CD14-positive monocyte (primary cell): ENCODE data around the gene CCDC68. TPM values are rescaled to one million over a fixed set of nuclear protein-coding genes. Genes with fewer than 3 reads are reported as not detected.

Experiments used
- DNase-seq, 3 donors: peaks; one replicate each; pipeline ENCODE4 v3.0.0-alpha.2; 2011 to 2022
- H2AFZ ChIP-seq: 2 replicates; pipeline ENCODE4 v1.6.0; 2012; ENCODE audit warnings: mild to moderate bottlenecking, low read depth, low read length, inconsistent platforms; ENCODE audit not compliant: insufficient read depth, poor library complexity, severe bottlenecking
- H3K27ac ChIP-seq, 2 donors: 1 replicate in 1 of 2; 2 replicates in 1 of 2; pipeline ENCODE4 v1.5.1; 2012 to 2013; ENCODE audit warnings: low read length in 2 of 2, control low read depth in 1 of 2, inconsistent platforms in 1 of 2, low read depth in 1 of 2, mild to moderate bottlenecking in 1 of 2
- H3K27me3 ChIP-seq, 2 donors: one replicate each; pipeline versions ENCODE4 v1.6.0 to v1.6.1; 2011 to 2013; ENCODE audit warnings: low read length in 2 of 2; ENCODE audit not compliant: control insufficient read depth in 2 of 2, insufficient read depth in 2 of 2
- H3K36me3 ChIP-seq, 2 donors: replicated peaks in 1 of 2; 1 replicate in 1 of 2; 2 replicates in 1 of 2; pipeline versions ENCODE4 v1.5.1 to v1.6.1; 2012 to 2013; ENCODE audit warnings: low read length in 2 of 2, control low read depth in 1 of 2, inconsistent platforms in 1 of 2, mild to moderate bottlenecking in 1 of 2; ENCODE audit not compliant: insufficient read depth in 2 of 2, control insufficient read depth in 1 of 2
- H3K4me1 ChIP-seq, 2 donors: 1 replicate in 1 of 2; 2 replicates in 1 of 2; pipeline versions ENCODE4 v1.5.1 to v1.6.1; 2012 to 2013; ENCODE audit warnings: low read length in 2 of 2, control low read depth in 1 of 2, inconsistent platforms in 1 of 2, mild to moderate bottlenecking in 1 of 2, moderate library complexity in 1 of 2; ENCODE audit not compliant: insufficient read depth in 2 of 2, control insufficient read depth in 1 of 2
- H3K4me2 ChIP-seq: replicated peaks from 2 replicates; pipeline ENCODE3; 2012; ENCODE audit warnings: low read length, moderate library complexity, mild to moderate bottlenecking; ENCODE audit not compliant: poor library complexity, severe bottlenecking; ENCODE audit errors: extremely low read depth
- H3K4me3 ChIP-seq, 3 experiments: fragments of 200-600 bp in 1 of 3; sonication (generic) in 1 of 3; replicated peaks in 1 of 3; 1 replicate in 2 of 3; 2 replicates in 1 of 3; pipeline ENCODE4 v1.5.1; 2011 to 2013; ENCODE audit warnings: low read length in 3 of 3, mild to moderate bottlenecking in 3 of 3, control low read depth in 2 of 3, low read depth in 2 of 3, inconsistent platforms in 1 of 3, moderate library complexity in 1 of 3
- H3K79me2 ChIP-seq: 2 replicates; pipeline ENCODE4 v1.6.0; 2012; ENCODE audit warnings: mild to moderate bottlenecking, control low read depth, inconsistent platforms, low read length, moderate library complexity; ENCODE audit not compliant: insufficient read depth
- H3K9ac ChIP-seq: 2 replicates; pipeline ENCODE4 v1.6.0; 2017; ENCODE audit warnings: low read length, mild to moderate bottlenecking; ENCODE audit not compliant: insufficient read depth, poor library complexity, severe bottlenecking
- H3K9me3 ChIP-seq, 2 donors: replicated peaks in 1 of 2; 1 replicate in 1 of 2; 2 replicates in 1 of 2; pipeline versions ENCODE4 v1.5.1 to v1.6.1; 2012 to 2013; ENCODE audit warnings: low read length in 2 of 2, control low read depth in 1 of 2; ENCODE audit not compliant: control insufficient read depth in 1 of 2, insufficient read depth in 1 of 2
- H4K20me1 ChIP-seq: 2 replicates; pipeline ENCODE4 v1.6.0; 2012; ENCODE audit warnings: mild to moderate bottlenecking, low read length, control low read depth, moderate library complexity; ENCODE audit not compliant: insufficient read depth
- H3K27ac Mint-ChIP-seq, 7 donors: one replicate each; pipeline ENCODE4 v1.8.0; 2020; ENCODE audit warnings: mild to moderate bottlenecking in 7 of 7, mixed read lengths in 7 of 7, moderate library complexity in 6 of 7, inconsistent platforms in 2 of 7
- H3K27me3 Mint-ChIP-seq, 3 donors: one replicate each; pipeline ENCODE4 v1.8.0; 2021 to 2022; ENCODE audit warnings: low read depth in 3 of 3, mild to moderate bottlenecking in 3 of 3, mixed read lengths in 3 of 3, moderate library complexity in 3 of 3, inconsistent platforms in 1 of 3
- H3K36me3 Mint-ChIP-seq, 2 donors: one replicate each; pipeline ENCODE4 v1.8.0; 2020; ENCODE audit warnings: mixed read lengths in 2 of 2, inconsistent platforms in 1 of 2, mild to moderate bottlenecking in 1 of 2
- H3K4me1 Mint-ChIP-seq: one replicate; pipeline ENCODE4 v1.8.0; 2020; ENCODE audit warnings: mild to moderate bottlenecking, mixed read lengths
- H3K4me3 Mint-ChIP-seq, 2 donors: one replicate each; pipeline ENCODE4 v1.8.0; 2020; ENCODE audit warnings: mild to moderate bottlenecking in 2 of 2, mixed read lengths in 2 of 2, moderate library complexity in 1 of 2
- H3K9me3 Mint-ChIP-seq, 7 donors: one replicate each; pipeline ENCODE4 v1.8.0; 2020 to 2022; ENCODE audit warnings: mixed read lengths in 7 of 7, mild to moderate bottlenecking in 6 of 7, moderate library complexity in 6 of 7, inconsistent platforms in 2 of 7
- CTCF ChIP-seq: fragments of 200-600 bp; IDR thresholded peaks from one replicate; pipeline ENCODE4 v1.8.0; 2022; ENCODE audit warnings: antibody characterized with exemption, mild to moderate bottlenecking
- WGBS: methylation state at CpG from one replicate; pipeline ENCODE4 v1.1.5; 2013; ENCODE audit warnings: missing lambda C conversion rate; ENCODE audit not compliant: insufficient coverage; 5-methylcytosine and 5-hydroxymethylcytosine counted together
- intact Hi-C, 2 donors: fragments of 100-400 bp; cut with micrococcal nuclease; formaldehyde crosslinking; loops; one replicate each; pipeline versions ENCODE4 v1.15.0 to v1.15.1; 2023
- polyA plus RNA-seq, 3 donors: library from polyadenylated mRNA; depleted of rRNA in 1 of 3; unstranded in 2 of 3; stranded (reverse) in 1 of 3; fragments of 300-500 nt in 2 of 3; fragments of >200 nt in 1 of 3; fragmentation: Illumina TruSeq in 2 of 3; gene quantifications; 1 replicate in 2 of 3; 2 replicates in 1 of 3; pipeline ENCODE4 v1.2.3, GENCODE V29; 2012 to 2021

The CCDC68 gene
- polyA plus RNA-seq, 3 donors = 0.09 to 0.15 TPM; not detected in 1

DNA sequence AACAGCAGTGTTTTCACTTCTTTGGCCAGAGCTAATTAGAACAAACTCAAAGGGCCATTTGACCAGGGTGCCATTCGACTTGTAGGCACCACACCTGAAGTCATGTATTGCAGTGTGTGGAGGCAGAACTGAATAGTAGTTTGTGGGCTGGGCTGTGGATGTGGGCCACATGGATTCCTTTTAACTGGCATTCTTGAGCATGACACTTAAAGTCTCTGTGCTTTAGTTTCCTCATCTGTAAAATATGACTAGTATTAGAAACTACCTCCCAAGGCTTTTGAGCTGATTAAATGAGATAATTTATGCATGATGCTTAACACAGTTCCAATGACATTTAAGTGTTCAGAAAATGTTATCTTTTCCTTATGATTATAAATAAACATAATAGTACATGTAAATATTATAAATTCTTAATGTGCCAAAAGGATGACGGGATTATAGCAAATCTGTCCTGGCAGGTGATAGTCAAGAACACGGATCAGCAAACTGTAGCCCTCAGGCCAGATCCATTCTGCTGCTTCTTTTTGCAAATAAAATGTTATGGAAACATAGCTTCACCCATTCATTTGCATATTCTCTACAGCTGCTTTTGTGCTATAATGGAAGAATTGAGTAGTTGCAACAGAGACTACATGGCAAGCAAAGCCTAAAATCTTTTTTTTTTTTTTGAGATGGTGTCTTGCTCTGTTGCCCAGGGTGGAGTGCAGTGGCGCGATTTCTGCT lies 36.3 kb upstream of the CCDC68 start:
- H2AFZ ChIP-seq = no peak overlapping the region
- no peaks in the 10 kb centered on the region for H3K27me3 ChIP-seq
- H3K27ac ChIP-seq = no peak overlapping the region
- no peak overlapping the region for H3K4me3 Mint-ChIP-seq
- H3K9me3 ChIP-seq = no peaks in the 10 kb centered on the region
- H3K36me3 Mint-ChIP-seq = no peaks in the 10 kb centered on the region
- intact Hi-C loops = no loop called here
- H3K27ac Mint-ChIP-seq = no peak overlapping the region
- WGBS = no CpG with 5 or more reads among the region's 5 CpGs
- peaks cover 0 to 5% (median 4%) of the 10 kb centered on the region in 3 donors for H3K27me3 Mint-ChIP-seq
- H3K9ac ChIP-seq = no peak overlapping the region
- no peak overlapping the region for H3K4me3 ChIP-seq
- H3K36me3 ChIP-seq = no peaks in the 10 kb centered on the region
- no peak for DNase-seq
- H3K4me2 ChIP-seq = no peak overlapping the region
- no peaks in the 10 kb centered on the region for H3K4me1 Mint-ChIP-seq
- no peaks in the 10 kb centered on the region for H3K79me2 ChIP-seq
- no peaks in the 10 kb centered on the region for H3K4me1 ChIP-seq
- TF ChIP-seq CTCF = no peak
- H4K20me1 ChIP-seq = no peaks in the 10 kb centered on the region
- peaks cover 0 to 4% (median 0%) of the 10 kb centered on the region in 7 donors for H3K9me3 Mint-ChIP-seq

DNA sequence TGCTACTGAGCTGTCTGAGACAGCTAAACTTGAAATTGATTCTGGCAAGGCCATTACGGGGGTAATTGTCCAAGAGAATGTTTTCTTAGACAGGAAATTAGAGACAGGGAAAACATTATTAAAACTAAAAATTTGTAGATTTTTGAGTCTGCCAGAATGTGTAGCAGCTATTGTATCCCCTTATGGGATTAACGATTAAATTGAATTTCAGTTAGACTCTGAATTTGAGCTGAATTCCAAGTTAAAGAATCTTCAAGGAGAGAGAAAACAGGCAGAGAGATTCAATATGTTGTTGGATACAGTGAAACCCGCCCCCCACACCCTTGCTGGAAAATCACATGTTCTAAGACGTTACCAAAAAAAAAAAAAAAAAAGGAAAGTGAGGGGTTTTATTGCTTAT lies 32.7 kb upstream of the CCDC68 start:
- H4K20me1 ChIP-seq = no peaks in the 10 kb centered on the region
- no peaks in the 10 kb centered on the region for H3K4me1 ChIP-seq
- no peak overlapping the region for H3K4me3 ChIP-seq
- H3K4me3 Mint-ChIP-seq = no peak overlapping the region
- H3K36me3 Mint-ChIP-seq = no peaks in the 10 kb centered on the region
- H3K79me2 ChIP-seq = no peaks in the 10 kb centered on the region
- H3K36me3 ChIP-seq = no peaks in the 10 kb centered on the region
- WGBS = 100% methylated on average over 1 of the region's 4 CpGs
- H3K27ac ChIP-seq = no peak overlapping the region
- H3K9me3 Mint-ChIP-seq = peaks cover 0 to 4% (median 0%) of the 10 kb centered on the region in 7 donors
- no peak overlapping the region for H2AFZ ChIP-seq
- H3K9ac ChIP-seq = no peak overlapping the region
- no peak overlapping the region for H3K4me2 ChIP-seq
- no peaks in the 10 kb centered on the region for H3K9me3 ChIP-seq
- no peak for DNase-seq
- no peaks in the 10 kb centered on the region for H3K27me3 ChIP-seq
- H3K27ac Mint-ChIP-seq = no peak overlapping the region
- intact Hi-C loops = no loop called here
- H3K27me3 Mint-ChIP-seq = peaks cover 0 to 4% (median 4%) of the 10 kb centered on the region in 3 donors
- no peaks in the 10 kb centered on the region for H3K4me1 Mint-ChIP-seq
- no peak for TF ChIP-seq CTCF
